Activated gamma-delta T cell treated with anti-CD3 and anti-CD28 coated beads, Interleukin-2, amount 50 U/mL, for 16 hours (primary cell): Measurements from ENCODE around the gene NCOA7.
A peak's percentile ranks its signal among the peaks of the same experiment; 100 is the strongest.
"Not testable (repeated sequence)": the region's sequence is repeated elsewhere in the genome, so short reads cannot be mapped to it uniquely, and the experiment has no call there.

Experiments
- DNase-seq: peaks from one replicate; pipeline ENCODE4 v3.0.0-alpha.2; 2020; ENCODE audit warnings: low read depth

Gene NCOA7

DNA sequence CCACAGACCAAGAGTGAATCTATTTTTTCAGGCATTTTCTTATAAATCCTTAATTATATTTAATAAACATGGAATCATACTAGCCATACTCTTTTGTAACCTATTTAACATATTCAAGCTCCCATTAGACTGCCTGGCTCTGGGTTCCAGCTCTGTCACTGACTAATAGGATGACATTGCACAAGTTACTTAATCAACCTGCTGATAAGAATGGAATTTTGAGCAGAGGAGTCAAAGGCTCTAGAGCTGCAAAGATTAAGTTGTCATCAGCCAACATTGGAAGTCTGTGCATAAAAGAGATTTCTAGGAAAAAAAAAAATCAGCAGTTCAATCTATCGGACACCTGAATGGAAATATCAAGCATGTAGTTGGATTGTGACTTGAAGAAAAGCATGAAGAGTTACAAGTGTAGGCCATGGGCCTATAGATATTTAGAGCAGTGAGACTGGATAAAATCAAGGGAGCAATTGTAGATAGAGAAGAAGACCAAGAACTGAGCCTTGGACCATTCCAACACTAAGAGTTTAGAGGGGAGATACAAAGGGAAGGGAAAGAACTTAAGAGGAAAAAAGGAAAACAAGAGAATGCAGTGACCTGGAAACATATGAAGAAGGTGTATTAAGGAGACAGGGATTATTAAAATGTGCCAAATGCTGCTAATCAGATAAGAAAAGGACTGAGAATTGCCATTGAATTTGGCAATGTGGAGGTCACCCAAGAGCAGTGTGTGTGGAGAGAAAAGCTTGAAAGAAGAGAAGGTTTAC lies 154.8 kb downstream of the NCOA7 start:
- DNase-seq: no peak

DNA sequence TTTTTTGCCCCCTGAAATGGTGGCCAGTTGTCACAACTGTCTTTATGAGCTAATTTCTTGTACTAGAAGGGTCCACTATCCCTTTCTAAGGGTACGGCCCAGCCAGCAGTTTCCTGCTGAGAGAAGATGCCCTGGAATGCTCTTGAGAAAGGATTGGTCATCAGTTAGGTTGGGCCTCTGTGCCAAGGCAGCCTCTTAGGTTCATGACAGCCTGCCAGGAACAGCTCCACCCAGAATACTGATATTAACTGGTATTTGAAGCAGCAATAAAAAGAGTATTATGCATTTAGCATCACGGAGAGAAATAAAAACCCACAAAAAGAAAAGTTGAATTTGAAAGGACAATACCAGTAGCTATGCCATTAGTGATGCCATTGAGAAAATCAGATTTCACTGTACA lies 156.9 kb downstream of the NCOA7 start:
- DNase-seq: no peak

DNA sequence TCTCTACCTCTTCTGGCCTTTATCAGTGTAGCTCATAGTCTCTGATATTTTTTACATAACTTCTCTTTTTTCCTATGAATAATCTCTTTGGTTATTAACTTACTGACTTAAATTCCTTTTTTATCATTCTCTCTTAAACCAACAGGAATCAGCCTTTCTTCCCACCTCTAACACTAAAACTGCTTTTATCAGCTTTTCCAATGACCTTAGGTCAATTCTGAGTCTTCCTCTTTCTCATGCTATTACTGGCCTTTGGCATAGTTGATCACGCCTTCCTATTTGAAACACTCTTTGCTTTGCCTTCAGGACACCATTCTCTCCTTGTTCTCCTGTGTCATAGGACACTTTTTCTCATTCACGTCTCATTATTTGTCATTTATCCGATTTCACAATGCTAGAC lies 157.7 kb downstream of the NCOA7 start:
- DNase-seq: no peak

DNA sequence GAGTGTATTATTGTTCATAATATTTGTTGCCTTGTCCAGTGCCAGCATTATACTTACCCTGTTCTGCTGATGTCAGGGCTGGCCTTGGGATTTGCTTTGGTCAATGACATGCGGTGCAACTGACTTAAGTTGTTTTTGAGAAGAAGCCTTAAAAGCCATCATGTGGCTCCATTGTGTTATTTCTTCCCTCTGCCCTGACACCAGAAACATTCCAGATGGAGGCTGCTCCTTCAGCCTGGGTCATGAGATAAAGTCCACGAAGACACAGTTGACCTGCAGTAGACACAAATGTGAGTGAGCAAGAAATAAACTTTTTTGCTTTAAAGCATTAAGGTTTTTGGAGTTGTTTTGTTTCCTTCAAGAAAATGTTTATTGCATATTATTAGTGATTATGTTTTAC lies 158.3 kb downstream of the NCOA7 start:
- DNase-seq: no peak

DNA sequence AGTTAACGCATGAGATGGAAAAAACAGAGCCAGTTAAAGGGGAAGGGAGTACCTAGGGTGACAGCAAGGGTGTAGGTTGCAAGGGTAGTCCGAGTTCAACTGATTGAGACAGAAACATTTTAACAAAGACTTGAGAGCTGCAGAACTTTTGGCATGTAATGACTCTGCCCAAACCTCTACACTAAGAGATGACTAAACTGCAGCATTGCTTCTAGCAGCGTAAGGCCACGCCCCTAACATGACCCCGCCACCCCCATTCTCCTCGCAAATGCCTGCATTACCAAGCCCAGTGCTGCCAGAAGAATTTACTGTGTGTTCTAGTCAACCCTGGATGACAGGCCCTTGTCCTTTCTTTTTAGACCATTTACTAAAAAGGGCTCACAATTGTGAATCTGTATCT lies 159.5 kb downstream of the NCOA7 start:
- DNase-seq: no peak

DNA sequence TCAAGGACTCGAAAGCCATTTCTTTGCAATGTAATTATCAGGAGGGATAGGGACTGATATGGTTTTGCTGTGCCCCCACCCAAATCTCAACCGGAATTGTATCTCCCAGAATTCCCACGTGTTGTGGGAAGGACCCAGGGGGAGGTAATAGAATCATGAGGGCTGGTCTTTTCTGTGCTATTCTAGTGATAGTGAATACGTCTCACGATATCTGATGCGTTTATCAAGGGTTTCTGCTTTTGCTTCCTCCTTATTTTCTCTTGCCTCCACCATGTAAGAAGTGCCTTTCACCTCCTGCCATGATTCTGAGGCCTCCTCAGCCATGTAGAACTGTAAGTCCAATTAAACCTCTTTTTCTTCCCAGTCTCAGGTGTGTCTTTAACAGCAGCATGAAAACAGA lies 160.0 kb downstream of the NCOA7 start:
- DNase-seq: not testable (repeated sequence)

DNA sequence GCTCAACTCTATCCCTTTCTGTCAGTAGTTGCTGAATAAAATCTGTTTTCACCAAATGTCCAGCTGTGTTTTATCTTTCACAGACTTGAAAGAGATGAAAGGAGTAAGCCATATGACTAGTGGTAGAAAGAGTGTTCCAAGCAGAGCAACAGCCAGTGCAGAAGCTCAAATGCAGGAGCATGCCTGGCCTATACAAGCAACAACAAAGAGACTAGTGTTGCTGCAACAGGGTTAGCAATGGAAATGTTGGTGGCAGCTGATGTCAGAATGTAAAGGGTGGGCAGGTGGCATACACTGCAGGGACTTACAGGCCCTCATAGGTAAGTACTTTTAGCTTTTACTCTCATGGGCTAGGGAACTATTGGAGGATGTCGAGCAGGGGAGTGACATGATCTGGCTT lies 160.6 kb downstream of the NCOA7 start:
- no peak for DNase-seq

DNA sequence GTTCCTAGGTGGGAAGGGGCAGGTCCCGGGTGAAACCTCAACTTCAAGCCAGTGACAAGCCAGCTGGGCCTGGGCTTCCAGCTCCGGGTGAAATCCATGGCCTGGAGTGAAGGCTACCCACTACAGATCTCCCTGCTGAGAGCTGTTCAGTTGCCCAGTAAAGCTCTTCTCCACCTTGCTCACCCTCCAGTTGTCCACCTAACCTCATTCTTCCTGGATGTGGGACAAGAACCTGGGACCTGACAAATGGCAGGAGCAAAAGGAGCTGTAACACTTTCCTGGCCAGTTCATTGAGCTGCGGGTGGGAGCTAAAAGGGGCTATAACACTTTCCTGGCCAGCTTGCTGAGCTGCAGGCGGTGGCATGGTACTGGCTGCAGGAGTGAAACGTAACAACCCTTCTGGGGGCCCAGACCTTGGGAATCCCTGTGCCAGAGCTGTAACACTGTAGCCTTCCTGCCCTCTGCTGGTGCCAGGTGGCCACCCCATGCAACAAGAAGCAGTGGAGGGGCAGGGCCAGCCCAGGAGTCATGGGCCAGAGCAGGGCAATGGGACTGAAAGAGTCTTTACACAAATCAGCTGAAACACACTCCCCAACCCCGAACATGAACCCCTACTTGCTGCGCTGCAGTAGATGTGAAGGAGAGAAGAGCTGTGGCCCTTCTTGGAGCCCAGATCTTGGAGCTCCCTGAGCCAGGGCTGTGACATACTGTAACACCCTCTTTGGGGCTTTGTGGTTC lies 162.2 kb downstream of the NCOA7 start:
- no peak for DNase-seq

DNA sequence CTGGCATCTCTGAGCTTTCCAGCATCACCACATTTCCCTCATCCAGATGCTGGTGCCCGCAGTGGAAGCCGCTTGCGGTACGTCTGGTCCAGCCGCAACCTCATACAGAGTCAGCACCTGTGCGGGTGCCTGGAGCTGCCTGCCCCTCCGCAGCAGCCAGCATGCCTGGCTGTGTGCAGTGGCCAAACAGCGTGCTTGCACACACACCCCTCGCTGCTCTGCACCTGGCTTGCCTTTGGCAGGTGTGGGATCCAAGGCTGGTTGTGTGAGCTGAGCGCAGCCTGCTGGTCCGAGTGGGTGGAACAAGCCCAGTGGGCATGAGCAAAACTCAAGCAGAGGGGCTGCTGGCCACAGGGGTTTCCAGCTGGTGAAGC lies 162.7 kb downstream of the NCOA7 start:
- DNase-seq: no peak

DNA sequence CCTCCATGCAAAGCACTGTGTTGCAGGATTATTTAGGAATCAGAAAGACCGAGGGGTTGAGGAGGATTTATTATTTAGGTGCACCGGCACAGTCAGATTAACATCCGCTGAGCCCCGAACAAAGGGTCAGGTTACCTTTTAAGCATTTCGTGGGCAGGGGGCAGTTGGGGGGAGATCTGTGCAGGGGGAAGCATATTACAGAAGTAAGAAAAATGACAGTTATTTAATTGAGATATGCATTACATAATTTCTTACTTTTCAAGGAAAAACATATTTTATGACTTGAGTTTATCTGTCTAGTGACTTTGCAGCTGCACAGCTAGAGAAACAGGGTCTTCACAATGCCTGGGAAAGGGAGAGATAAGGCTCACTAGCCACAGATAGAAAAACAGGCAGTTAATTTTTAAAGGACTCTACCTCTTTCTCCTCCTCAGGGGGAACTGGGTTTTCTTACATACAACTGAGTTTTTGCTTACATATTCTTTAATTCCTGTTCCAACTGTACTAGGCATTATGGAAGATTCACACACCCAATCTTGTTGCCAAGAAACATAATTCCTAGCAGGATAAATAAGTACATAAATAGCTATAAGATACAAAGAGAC lies 164.1 kb downstream of the NCOA7 start:
- DNase-seq: no peak

DNA sequence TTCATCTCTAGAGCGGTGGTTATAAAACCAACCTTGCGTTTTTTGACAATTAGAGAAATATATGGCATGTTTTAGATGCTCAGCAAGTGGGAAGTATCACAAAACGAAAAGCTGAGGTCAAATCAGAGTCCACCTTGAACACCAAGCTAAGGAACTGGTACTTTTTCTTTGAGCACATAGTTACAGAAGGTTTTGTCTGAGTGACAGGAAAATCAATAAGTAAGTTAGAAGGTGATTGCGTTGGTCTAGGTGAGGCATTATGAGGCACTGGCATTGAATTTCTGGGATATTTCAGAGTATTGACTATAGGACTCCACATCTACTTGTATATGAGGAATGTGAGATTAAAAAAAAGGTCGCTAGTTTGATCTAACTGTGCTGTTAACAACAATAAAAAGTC lies 165.2 kb downstream of the NCOA7 start:
- DNase-seq: no peak

DNA sequence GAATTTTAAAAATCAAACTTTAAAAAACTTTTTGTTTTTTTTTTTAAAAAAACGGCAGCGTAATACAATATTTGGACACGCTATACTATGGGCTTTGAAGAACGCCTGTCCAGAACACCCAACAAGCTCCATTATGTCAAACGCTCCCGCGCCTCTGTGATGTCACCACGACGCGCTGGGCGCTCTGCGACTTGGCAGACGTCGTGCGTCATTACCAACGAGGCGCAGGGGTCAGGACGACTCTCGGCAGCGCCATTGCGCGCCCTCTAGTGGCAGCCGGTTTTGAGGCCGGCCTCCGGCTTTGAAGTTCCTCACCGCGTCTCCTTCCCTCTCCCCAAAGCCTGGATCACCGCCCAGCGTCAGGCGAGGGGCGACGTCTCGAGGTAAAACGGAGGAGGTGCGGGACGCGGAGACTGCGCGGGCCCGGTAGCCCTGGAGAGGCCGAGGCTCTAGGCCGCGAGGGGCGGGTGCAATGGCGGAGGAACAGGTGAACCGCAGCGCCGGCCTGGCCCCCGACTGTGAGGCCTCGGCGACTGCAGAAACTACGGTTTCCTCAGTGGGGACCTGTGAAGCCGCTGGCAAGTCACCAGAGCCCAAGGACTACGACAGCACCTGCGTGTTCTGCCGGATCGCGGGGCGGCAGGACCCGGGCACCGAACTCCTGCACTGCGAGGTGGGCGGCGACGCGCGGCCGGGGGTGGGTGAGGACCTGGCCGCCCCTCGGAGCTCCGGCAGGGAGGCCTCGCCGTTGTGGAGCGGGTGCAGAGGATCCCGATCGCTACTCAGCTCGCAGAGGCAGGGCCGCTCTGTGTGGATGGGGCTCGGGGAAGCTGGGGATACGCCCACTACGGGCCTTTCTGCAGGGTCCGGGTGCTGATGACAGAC lies 166.0 kb downstream of the NCOA7 start, which contains the start of gene HINT3:
Gene HINT3 (plus strand): TSS at position 265 of the 885 bp plus-strand sequence. CDS start 208 bp downstream, at position 473.
- peak; percentile 98 for DNase-seq

DNA sequence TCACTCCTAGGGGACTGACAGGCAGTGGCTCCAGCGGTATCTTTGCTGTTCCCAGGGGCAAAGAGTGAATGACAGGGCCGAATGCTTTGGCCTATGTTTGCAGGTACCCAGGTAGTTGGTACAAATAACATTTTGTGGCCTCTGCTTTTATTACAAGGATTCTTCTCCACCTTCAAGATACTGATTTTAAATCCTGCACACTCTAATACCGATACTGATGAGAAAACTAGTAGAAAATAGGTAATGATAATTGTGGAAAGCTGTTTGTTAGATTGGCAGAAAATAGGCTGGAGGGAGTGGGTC lies 166.6 kb downstream of the NCOA7 start:
- no peak for DNase-seq

DNA sequence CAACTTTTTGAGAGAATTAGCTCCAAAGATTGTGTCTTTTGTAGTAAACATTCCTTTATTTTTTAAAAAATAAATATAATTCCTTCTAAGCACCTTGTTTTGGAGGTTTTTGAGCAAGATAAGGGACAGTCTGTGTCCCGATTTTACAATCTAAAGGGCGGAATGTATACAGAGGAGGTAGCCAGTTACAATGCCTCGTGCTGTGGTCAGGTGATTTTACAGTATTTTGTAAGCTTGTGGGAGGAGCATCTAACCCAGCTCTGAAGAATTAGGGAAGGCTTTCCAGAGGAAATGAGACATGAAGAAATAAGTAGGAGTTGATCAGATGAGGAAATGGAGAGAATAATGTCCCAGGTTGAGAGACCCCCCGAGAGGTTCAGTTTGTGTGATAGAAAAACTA lies 167.1 kb downstream of the NCOA7 start:
- no peak for DNase-seq

DNA sequence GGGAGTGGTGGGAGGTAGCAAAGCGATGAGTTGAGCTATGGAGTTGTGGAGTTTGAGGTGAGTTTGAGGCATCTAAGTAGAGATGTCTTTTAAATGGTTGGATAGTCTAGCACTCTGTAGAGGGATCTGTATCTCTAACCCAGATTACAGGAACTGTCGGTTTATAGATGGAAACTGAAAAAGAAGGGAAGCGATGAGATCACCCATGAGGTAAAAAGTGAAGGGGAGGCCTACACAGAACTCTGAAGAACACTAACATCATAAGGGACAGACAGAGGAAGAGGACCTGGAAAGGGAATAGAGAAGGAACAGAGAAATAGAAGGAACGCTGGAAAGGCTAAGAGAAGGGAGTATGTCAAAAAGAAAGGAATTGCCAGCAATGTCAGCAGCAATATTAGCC lies 168.3 kb downstream of the NCOA7 start:
- DNase-seq: no peak

DNA sequence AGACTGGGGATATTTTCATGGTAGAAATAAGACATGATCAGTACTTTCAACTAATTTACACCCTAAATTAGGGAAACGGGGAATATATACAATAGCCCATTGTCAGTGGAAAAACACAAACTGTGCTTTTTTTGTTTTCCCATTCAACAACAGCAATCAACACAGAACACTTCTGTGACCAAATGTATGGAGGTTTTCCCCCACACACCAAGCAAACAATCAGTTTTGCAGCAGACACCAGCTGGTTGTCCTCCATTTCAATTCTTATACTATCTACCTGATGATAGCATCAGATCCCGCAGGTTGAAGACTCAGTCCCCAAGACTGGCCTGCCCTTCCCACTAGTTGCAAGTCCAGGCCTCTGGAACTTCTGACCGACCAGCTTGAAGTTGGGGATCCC lies 170.4 kb downstream of the NCOA7 start:
- DNase-seq: no peak

DNA sequence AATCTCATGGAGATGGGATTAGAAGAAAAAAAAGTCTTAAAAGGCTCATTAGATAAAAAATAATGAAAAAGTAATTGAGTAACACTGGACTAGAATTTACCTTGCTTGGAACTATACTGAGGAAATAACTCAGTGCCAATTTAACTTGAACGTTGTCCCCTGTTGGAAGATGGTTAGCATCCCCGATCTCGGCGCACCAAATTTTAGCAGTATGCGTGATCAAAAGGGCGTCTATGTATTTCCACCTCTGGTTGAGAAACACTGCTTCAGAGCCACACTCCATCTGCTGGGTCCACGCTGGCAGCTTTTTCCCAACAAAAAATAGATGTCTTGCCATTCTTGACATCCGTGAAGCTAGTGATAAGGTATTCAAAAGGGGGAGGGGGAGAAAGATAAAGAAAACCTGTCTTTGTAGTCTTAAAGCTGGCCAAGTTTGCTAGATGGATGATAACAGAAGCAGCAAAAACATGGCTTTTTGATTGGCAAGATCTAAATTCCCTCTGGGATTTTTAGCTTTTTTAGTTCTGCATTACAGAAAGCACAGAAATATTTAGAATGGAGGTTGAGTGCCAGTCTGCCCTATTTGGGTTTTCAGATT lies 172.2 kb downstream of the NCOA7 start:
- no peak for DNase-seq

DNA sequence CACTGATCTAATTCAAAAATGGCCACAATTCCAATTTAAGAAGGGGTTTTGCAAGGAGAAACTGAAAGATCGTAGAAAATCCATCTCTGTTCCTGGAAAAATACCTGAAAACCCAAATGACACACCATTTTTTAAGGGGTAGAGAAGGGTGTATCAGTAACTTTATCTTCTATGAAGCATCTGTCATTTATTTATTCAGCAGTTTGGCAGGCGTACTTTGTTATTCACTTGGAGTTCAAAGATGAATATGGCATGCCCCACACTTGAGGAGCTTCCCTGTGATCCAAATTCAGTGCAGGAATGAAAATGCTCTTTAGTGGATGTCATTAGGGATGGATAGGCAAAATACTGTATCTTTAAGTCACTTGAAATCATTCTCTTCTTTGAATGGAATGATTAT lies 173.1 kb downstream of the NCOA7 start:
- DNase-seq: no peak

DNA sequence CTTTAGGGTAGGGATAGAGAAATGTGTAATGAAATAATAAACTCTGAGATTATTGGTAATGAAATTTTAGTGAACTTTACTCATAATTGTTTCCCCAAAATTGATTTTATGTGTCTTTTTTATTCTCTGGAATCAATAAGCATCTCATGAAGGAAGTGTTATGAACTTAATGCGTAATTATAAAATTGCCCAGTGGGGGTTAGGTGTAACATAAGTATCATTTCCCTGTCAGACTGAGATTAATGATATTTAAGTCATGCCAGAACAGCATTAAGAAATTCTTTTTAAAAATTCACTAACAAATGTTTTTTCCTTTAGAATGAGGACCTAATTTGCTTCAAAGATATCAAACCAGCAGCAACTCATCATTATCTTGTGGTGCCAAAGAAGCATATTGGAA lies 175.8 kb downstream of the NCOA7 start:
- DNase-seq: no peak

DNA sequence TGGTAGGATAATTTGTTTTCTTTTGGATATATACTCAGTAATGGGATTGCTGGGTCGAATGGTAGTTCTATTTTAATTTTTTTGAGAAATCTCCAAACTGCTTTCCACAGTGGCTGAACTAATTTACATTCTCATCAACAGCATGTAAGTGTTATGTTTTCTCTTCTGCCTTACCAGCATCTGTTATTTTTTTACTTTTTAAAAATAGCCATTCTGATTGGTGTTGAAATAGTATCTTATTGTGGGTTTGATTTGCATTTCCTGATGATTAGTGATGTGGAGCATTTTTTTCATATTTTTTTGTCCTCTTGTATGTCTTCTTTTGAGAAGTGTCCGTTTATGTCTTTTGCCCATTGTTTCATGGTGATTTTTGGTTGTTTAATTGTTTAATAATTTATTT lies 177.7 kb downstream of the NCOA7 start:
- no peak for DNase-seq

DNA sequence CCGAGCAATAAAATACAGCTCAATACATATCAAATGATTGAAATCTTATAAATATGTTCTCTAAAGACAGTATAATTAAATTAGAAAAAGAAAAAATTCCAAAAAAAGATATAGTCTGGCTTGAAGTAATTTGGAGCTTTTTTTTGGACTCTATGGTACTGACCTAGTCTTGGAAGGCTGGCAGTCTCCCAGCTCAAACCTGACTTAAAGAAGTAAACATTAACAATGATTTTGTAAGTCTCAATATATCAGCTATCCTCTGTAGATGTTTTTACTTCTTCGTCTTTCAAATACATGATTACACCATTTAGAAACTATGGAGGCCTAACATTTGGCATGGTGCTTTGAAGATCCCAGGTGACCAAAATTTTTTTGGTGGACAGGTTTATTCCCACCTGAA lies 180.0 kb downstream of the NCOA7 start:
- no peak for DNase-seq

DNA sequence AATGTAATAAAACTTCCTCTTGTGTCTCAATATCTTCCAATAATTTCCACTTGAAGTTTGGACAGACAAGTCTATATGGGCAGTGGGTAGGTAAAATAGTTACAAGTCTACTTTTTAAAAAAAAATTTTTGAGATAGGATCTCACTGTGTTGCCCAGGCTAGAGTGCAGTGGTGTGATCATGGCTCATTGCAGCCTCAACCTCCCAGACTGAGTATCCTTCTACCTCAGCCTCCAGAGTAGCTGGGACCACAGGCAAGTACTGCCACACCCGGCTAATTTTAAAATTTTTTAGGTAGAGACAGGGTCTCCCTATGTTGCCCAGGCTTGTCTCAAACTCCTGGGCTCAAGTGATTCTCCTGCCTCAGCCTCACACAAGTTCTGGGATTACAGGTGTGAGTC lies 181.7 kb downstream of the NCOA7 start:
- DNase-seq: not testable (repeated sequence)
